IMR-90 (cell line): ENCODE results near the gene SLC66A2. TPM values are rescaled to one million over a fixed set of nuclear protein-coding genes. Genes with fewer than 3 reads are reported as not detected.

Source experiments
- ATAC-seq: fragments of 200-7000 bp; cut with Tn5 transposase; 2 replicates; pipeline ENCODE4 v1.9.1; 2020; ENCODE audit warnings: low read depth, mild to moderate bottlenecking, moderate library complexity
- BruUV-seq: library from RNA; stranded (reverse); fragments of 400-500 nt; replicated peaks from 2 replicates; lab custom pipeline; 2021; lab: Mats Ljungman, UMichigan
- CTCF ChIA-PET: fragments of 300-600 bp; formaldehyde crosslinking; extraction: SDS; loops from one replicate; lab custom pipeline; 2021; ENCODE audit warnings: antibody characterized with exemption; lab: Yijun Ruan, JAX
- POLR2A ChIA-PET: fragments of 300-600 bp; sonication (Branson Sonifier 250); formaldehyde crosslinking; loops from one replicate; lab custom pipeline; 2022; ENCODE audit warnings: antibody characterized with exemption; ENCODE audit not compliant: unreplicated experiment; lab: Charles Lee
- DNase-seq: peaks from one replicate; pipeline ENCODE4 v3.0.0; 2013
- H2AFZ ChIP-seq: replicated peaks from 2 replicates; pipeline ENCODE3; 2013; ENCODE audit warnings: low read length, mild to moderate bottlenecking; ENCODE audit not compliant: poor library complexity
- H2AK5ac ChIP-seq: 2 replicates; pipeline ENCODE4 v1.6.1; 2013; ENCODE audit warnings: low read depth, low read length, inconsistent platforms
- H2AK9ac ChIP-seq: replicated peaks from 2 replicates; pipeline ENCODE3; 2013; ENCODE audit warnings: mild to moderate bottlenecking, low read depth, low read length, moderate library complexity; ENCODE audit not compliant: poor library complexity
- H2BK120ac ChIP-seq: 2 replicates; pipeline ENCODE4 v1.6.1; 2013; ENCODE audit warnings: low read depth, low read length, inconsistent platforms
- H2BK15ac ChIP-seq: 3 replicates; pipeline ENCODE4 v1.6.1; 2013; ENCODE audit warnings: low read depth, low read length, inconsistent platforms
- H2BK20ac ChIP-seq: 2 replicates; pipeline ENCODE4 v1.6.1; 2013; ENCODE audit warnings: low read depth, mild to moderate bottlenecking, inconsistent platforms, low read length, moderate library complexity
- H2BK5ac ChIP-seq: 2 replicates; pipeline ENCODE4 v1.6.1; 2013; ENCODE audit warnings: mild to moderate bottlenecking, low read depth, low read length, inconsistent platforms; ENCODE audit not compliant: poor library complexity, severe bottlenecking
- H3K14ac ChIP-seq: replicated peaks from 2 replicates; pipeline ENCODE4 v1.6.1; 2013; ENCODE audit warnings: low read depth, low read length, inconsistent platforms
- H3K18ac ChIP-seq: 2 replicates; pipeline ENCODE4 v1.6.1; 2013; ENCODE audit warnings: low read depth, low read length, control low read depth
- H3K23ac ChIP-seq: 2 replicates; pipeline ENCODE4 v1.6.1; 2013; ENCODE audit warnings: low read depth, low read length, inconsistent platforms
- H3K27ac ChIP-seq: 2 replicates; pipeline ENCODE4 v1.5.1; 2013; ENCODE audit warnings: mild to moderate bottlenecking, control low read depth, low read length; ENCODE audit not compliant: insufficient read depth
- H3K27me3 ChIP-seq: 2 replicates; pipeline ENCODE4 v1.6.1; 2013; ENCODE audit warnings: low read length; ENCODE audit not compliant: control insufficient read depth, insufficient read depth
- H3K36me3 ChIP-seq: 2 replicates; pipeline ENCODE4 v1.6.1; 2013; ENCODE audit warnings: low read length, mixed read lengths; ENCODE audit not compliant: control insufficient read depth, insufficient read depth
- H3K4ac ChIP-seq: 2 replicates; pipeline ENCODE4 v1.6.1; 2013; ENCODE audit warnings: low read depth, low read length, inconsistent platforms
- H3K4me1 ChIP-seq: 2 replicates; pipeline ENCODE4 v1.6.1; 2013; ENCODE audit warnings: low read length, mixed read lengths; ENCODE audit not compliant: control insufficient read depth, insufficient read depth
- H3K4me2 ChIP-seq: 2 replicates; pipeline ENCODE4 v1.6.1; 2013; ENCODE audit warnings: low read depth, mild to moderate bottlenecking, control low read depth, low read length, moderate library complexity
- H3K4me3 ChIP-seq: 2 replicates; pipeline ENCODE4 v1.5.1; 2013; ENCODE audit warnings: low read depth, mild to moderate bottlenecking, control low read depth, low read length, moderate library complexity; ENCODE audit not compliant: insufficient read depth
- H3K56ac ChIP-seq: 2 replicates; pipeline ENCODE4 v1.6.1; 2013; ENCODE audit warnings: low read length, inconsistent platforms; ENCODE audit not compliant: insufficient read depth; ENCODE audit errors: extremely low read depth
- H3K79me1 ChIP-seq, 2 experiments: 2 replicates each; pipeline ENCODE4 v1.6.1; 2013; ENCODE audit warnings: low read length in 2 of 2, inconsistent platforms in 1 of 2, low read depth in 1 of 2
- H3K9ac ChIP-seq: 2 replicates; pipeline ENCODE4 v1.6.1; 2013; ENCODE audit warnings: low read depth, low read length, control low read depth
- H3K9me1 ChIP-seq: 2 replicates; pipeline ENCODE4 v1.6.1; 2013; ENCODE audit warnings: low read length, inconsistent platforms; ENCODE audit not compliant: insufficient read depth
- H3K9me3 ChIP-seq: 2 replicates; pipeline ENCODE4 v1.6.1; 2013; ENCODE audit warnings: low read length; ENCODE audit not compliant: control insufficient read depth, insufficient read depth
- H4K20me1 ChIP-seq: 2 replicates; pipeline ENCODE4 v1.6.1; 2013; ENCODE audit warnings: low read length, inconsistent platforms; ENCODE audit not compliant: insufficient read depth
- H4K5ac ChIP-seq: 2 replicates; pipeline ENCODE4 v1.6.1; 2013; ENCODE audit warnings: mild to moderate bottlenecking, low read depth, low read length, control low read depth
- H4K8ac ChIP-seq, 2 experiments: 2 replicates each; pipeline ENCODE4 v1.6.1; 2013; ENCODE audit warnings: low read depth in 2 of 2, low read length in 2 of 2, control low read depth in 1 of 2, inconsistent platforms in 1 of 2
- H4K91ac ChIP-seq: 2 replicates; pipeline ENCODE4 v1.6.1; 2013; ENCODE audit warnings: low read depth, low read length, inconsistent platforms; ENCODE audit not compliant: insufficient read depth
- BHLHE40 ChIP-seq: fragments of 150-350 bp; IDR thresholded peaks from 2 replicates; pipeline ENCODE4 v1.6.1; 2016; ENCODE audit warnings: mild to moderate bottlenecking, low read depth, low read length
- CEBPB ChIP-seq: IDR thresholded peaks from 2 replicates; pipeline ENCODE4 v1.6.1; 2012; ENCODE audit warnings: low read depth, low read length, improper control_type of control experiment
- CHD1 ChIP-seq: IDR thresholded peaks from 2 replicates; pipeline ENCODE4 v1.6.1; 2012; ENCODE audit warnings: low read depth, low read length, improper control_type of control experiment
- CTCF ChIP-seq: conservative IDR thresholded peaks from 2 replicates; pipeline ENCODE4 v1.5.1; 2012; ENCODE audit warnings: mild to moderate bottlenecking, low read depth, low read length, improper control_type of control experiment
- FOS ChIP-seq: fragments of 150-350 bp; IDR thresholded peaks from 2 replicates; pipeline ENCODE4 v1.6.1; 2016; ENCODE audit warnings: low read depth, low read length
- NFE2L2 ChIP-seq: fragments of 150-350 bp; IDR thresholded peaks from 2 replicates; pipeline ENCODE4 v1.6.1; 2016; ENCODE audit warnings: low read depth, mild to moderate bottlenecking, low read length
- POLR2A ChIP-seq: IDR thresholded peaks from 2 replicates; pipeline ENCODE4 v1.6.1; 2012; ENCODE audit warnings: mild to moderate bottlenecking, low read depth, low read length
- RAD21 ChIP-seq: IDR thresholded peaks from 2 replicates; pipeline ENCODE4 v1.6.1; 2012; ENCODE audit warnings: low read length, improper control_type of control experiment
- RCOR1 ChIP-seq: IDR thresholded peaks from 2 replicates; pipeline ENCODE4 v1.6.1; 2012; ENCODE audit warnings: mild to moderate bottlenecking, low read length, improper control_type of control experiment; ENCODE audit not compliant: insufficient replicate concordance
- SMC3 ChIP-seq: fragments of 150-350 bp; IDR thresholded peaks from 2 replicates; pipeline ENCODE4 v1.6.1; 2016; ENCODE audit warnings: low read depth, mild to moderate bottlenecking, antibody characterized with exemption, low read length, moderate library complexity
- USF2 ChIP-seq: fragments of 150-350 bp; IDR thresholded peaks from 2 replicates; pipeline ENCODE4 v1.6.1; 2017; ENCODE audit warnings: mild to moderate bottlenecking, antibody characterized with exemption, low read length, low read depth
- WGBS, 2 experiments: methylation state at CpG; one replicate each; pipeline versions ENCODE4 v1.1.5 to v1.1.7; 2013; ENCODE audit warnings: missing lambda C conversion rate in 2 of 2; ENCODE audit not compliant: insufficient read length in 1 of 2; ENCODE audit errors: extremely low coverage in 2 of 2; 5-methylcytosine and 5-hydroxymethylcytosine counted together
- dilution Hi-C: fragments of 300-500 bp; cut with HindIII; formaldehyde crosslinking; loops from one replicate; pipeline ENCODE4 v1.14.3; 2018; ENCODE audit warnings: low sequenced_read_pairs; ENCODE audit not compliant: unreplicated experiment
- in situ Hi-C: fragments of 300-500 bp; cut with MboI; formaldehyde crosslinking; loops from 3 replicates; pipeline ENCODE4 v1.14.3; 2019; ENCODE audit warnings: low sequenced_read_pairs, inconsistent platforms, mixed read lengths
- intact Hi-C: fragments of 100-400 bp; cut with micrococcal nuclease; formaldehyde crosslinking; loops from 2 replicates; pipeline ENCODE4 v1.10.0; 2022
- polyA plus RNA-seq, 3 experiments: library from polyadenylated mRNA; depleted of rRNA; stranded (reverse); fragments of >200 nt; gene quantifications; 2 replicates each; pipeline ENCODE4 v1.2.3, GENCODE V29; 2012; ENCODE audit warnings: low replicate concordance in 1 of 3
- total RNA-seq: library from RNA; depleted of rRNA; stranded (reverse); fragments of >200 nt; gene quantifications from 2 replicates; pipeline ENCODE4 v1.2.3, GENCODE V29; 2012
- TF ChIP-seq, protein P1 (sequence below): fragments of 150-350 bp; IDR thresholded peaks from 2 replicates; pipeline ENCODE4 v1.6.1; 2016; ENCODE audit warnings: low read depth, mild to moderate bottlenecking, low read length, moderate library complexity, borderline replicate concordance

Gene SLC66A2
- total and polyA plus RNA-seq, 2 of the 4 experiments (the other 2 are of a cell fraction) = 17.6 to 23.5 TPM

DNA sequence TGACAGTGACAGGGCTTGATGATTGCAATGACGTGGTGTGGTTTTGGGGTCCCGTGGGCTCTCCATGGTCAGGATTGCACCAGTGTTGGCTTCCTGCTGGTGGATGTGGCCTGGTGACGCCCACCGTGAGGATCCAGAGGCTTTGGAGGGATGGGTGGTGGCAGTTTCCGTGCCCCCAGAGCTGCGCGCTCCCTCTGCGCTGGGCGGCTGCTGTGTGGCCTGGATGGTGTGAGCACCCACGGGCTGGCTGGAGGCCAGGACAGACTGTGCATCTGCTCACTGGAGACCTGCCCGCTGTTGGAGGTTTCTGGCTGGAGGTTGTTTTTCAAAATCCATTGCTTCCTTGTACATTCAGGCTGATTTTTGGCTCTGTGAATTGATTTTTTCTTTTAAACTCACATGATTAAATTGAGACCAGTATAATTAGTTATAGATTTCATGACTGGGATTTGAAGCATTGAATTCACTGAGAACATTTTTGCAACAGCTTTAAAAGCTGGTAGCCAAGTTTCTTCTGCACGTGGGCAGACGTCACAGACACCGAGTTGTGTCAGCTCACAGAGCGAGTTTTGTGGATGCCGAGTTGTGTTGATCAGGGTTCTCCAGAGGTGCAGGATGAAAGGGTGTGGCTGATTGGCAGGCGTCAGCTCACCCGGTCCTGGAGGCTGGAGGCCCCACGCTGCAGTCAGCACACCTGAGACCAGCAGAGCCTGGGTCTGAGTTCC, 81.0 kb downstream of the SLC66A2 start:
- TF ChIP-seq CEBPB = no peak
- no peak for TF ChIP-seq RCOR1
- no peak for TF ChIP-seq CTCF
- TF ChIP-seq FOS = no peak
- TF ChIP-seq, protein P1, sequence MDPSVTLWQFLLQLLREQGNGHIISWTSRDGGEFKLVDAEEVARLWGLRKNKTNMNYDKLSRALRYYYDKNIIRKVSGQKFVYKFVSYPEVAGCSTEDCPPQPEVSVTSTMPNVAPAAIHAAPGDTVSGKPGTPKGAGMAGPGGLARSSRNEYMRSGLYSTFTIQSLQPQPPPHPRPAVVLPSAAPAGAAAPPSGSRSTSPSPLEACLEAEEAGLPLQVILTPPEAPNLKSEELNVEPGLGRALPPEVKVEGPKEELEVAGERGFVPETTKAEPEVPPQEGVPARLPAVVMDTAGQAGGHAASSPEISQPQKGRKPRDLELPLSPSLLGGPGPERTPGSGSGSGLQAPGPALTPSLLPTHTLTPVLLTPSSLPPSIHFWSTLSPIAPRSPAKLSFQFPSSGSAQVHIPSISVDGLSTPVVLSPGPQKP = no peak
- no peak for TF ChIP-seq RAD21
- no peak for TF ChIP-seq POLR2A
- no peak for TF ChIP-seq USF2
- TF ChIP-seq CHD1 = no peak
- TF ChIP-seq NFE2L2 = no peak
- no peak for TF ChIP-seq BHLHE40
- TF ChIP-seq SMC3 = no peak
- ChIA-PET CTCF (no interaction called here), POLR2A (no interaction called here)
- Histone ChIP-seq H2AK9ac (no peak overlapping the region), H3K4ac (no peak overlapping the region), H3K14ac (no peak overlapping the region), H3K27me3 (no peaks in the 10 kb centered on the region; the same call in none of the 2 replicates), H3K4me3 (no peak overlapping the region), H2BK15ac (no peak overlapping the region), H3K4me2 (no peak overlapping the region), H2BK20ac (no peak overlapping the region), H3K9me1 (no peaks in the 10 kb centered on the region), H3K27ac (no peak overlapping the region), H3K36me3 (no peaks in the 10 kb centered on the region), H2BK120ac (no peak overlapping the region), H3K79me1 (no peaks in the 10 kb centered on the region), H3K9me3 (peaks cover 8% of the 10 kb centered on the region), H2AFZ (no peak overlapping the region), H2AK5ac (no peak overlapping the region), H4K8ac (no peak overlapping the region), H3K9ac (no peak overlapping the region), H4K91ac (no peak overlapping the region), H3K23ac (no peak overlapping the region), H4K20me1 (no peaks in the 10 kb centered on the region), H4K5ac (no peak overlapping the region), H3K18ac (no peak overlapping the region), H3K4me1 (no peaks in the 10 kb centered on the region), H3K56ac (no peak overlapping the region), H2BK5ac (no peak overlapping the region)
- no TSS peak for BruUV-seq
- dilution Hi-C loops (no loop called here), intact Hi-C loops (no loop called here), in situ Hi-C loops (no loop called here)
- 75% methylated on average over 9 of the region's 19 CpGs; no CpG with 5 or more reads in 1 of the 2 experiments for WGBS, 2 experiments
- DNase-seq = no peak
- ATAC-seq = no peak
